NCI-H1930 (cell line): Measurements from ENCODE around the gene CA6.
"Not testable (repeated sequence)": the region's sequence is repeated elsewhere in the genome, so short reads cannot be mapped to it uniquely, and the experiment has no call there.

Experiments
- DNase-seq, 2 experiments: peaks; one replicate each; lab custom pipeline; 2025; lab: John Stamatoyannopoulos, UW

The CA6 gene

GRCh38 chr1:8926707-8927694 lies 18.7 kb upstream of the CA6 start:
- DNase-seq = no peak

GRCh38 chr1:8930116-8930515 lies 15.6 kb upstream of the CA6 start:
- DNase-seq = no peak

- not testable (repeated sequence) for DNase-seq
Measured at GRCh38 chr1:8937051-8937450, 8.6 kb upstream of the CA6 start.

GRCh38 chr1:8937701-8938100 lies 8.0 kb upstream of the CA6 start:
- DNase-seq = no peak

GRCh38 chr1:8938232-8938999 lies 7.3 kb upstream of the CA6 start:
- DNase-seq = no peak

- no peak for DNase-seq
Measured at GRCh38 chr1:8939000-8939265, 6.7 kb upstream of the CA6 start.

- no peak for DNase-seq
Measured at GRCh38 chr1:8939362-8939995, 6.2 kb upstream of the CA6 start.

- DNase-seq = no peak
Measured at GRCh38 chr1:8941906-8942305, 3.8 kb upstream of the CA6 start.

GRCh38 chr1:8943498-8944405 lies 1.9 kb upstream of the CA6 start:
- no peak for DNase-seq

GRCh38 chr1:8947127-8947691 lies 1.5 kb downstream of the CA6 start:
- DNase-seq = no peak

GRCh38 chr1:8950309-8950708 lies 4.6 kb downstream of the CA6 start:
- no peak for DNase-seq

GRCh38 chr1:8951231-8951630 lies 5.6 kb downstream of the CA6 start:
- no peak for DNase-seq

- no peak for DNase-seq
Measured at GRCh38 chr1:8955406-8955805, 9.7 kb downstream of the CA6 start.

GRCh38 chr1:8956461-8957349 lies 11.0 kb downstream of the CA6 start:
- no peak for DNase-seq

GRCh38 chr1:8962812-8963530 lies 17.3 kb downstream of the CA6 start:
- DNase-seq = peak; percentile 9 to 41

GRCh38 chr1:8963963-8964362 lies 18.3 kb downstream of the CA6 start:
- DNase-seq = no peak

- no peak for DNase-seq
Measured at GRCh38 chr1:8965121-8965820, 19.6 kb downstream of the CA6 start.

- no peak for DNase-seq
Measured at GRCh38 chr1:8966606-8967005, 20.9 kb downstream of the CA6 start.

- not testable (repeated sequence) for DNase-seq
Measured at GRCh38 chr1:8968902-8969301, 23.2 kb downstream of the CA6 start.
